Right cardiac atrium (tissue), 5 donors: ENCODE results near the gene BPI. TPM values are rescaled to one million over a fixed set of nuclear protein-coding genes. Genes with fewer than 3 reads are reported as not detected.

Experiments used
- polyA plus RNA-seq: library from polyadenylated mRNA; stranded (reverse); fragments of 200-250 nt; gene quantifications from one replicate; pipeline ENCODE4 v1.2.3, GENCODE V29; 2013
- total RNA-seq, 4 donors: library from RNA; stranded (reverse); fragmentation: NEBNext Ultra II Directional; extraction: Animal tissue kit (Norgen Biotek cat#: 25700); gene quantifications; one replicate each; pipeline ENCODE4 v1.2.1, GENCODE V29; 2021
- donor health status: healthy with polysubstance abuse.
- donor health status: DM: no; HTN: yes; CAD: no.
- donor health status: DM: no; HTN: no; CAD: no.
- donor health status: DM: no; HTN: yes; CAD: no; lungs with severe emphysema.
- donor health status: DM: yes; HTN: yes; CAD: no.

The BPI gene
- total and polyA plus RNA-seq, 5 donors: 0.07 to 0.71 (median 0.28) TPM

Other genes with a start within 250 kb of the BPI start
- gene TGM2, start 138.9 kb upstream of the BPI start, total RNA-seq: 1,000 to 10,000 TPM in 3 of 4 donors, 100 to 1,000 TPM in 1; 963 to 1,731 (median 1,257) TPM
- gene TGM2, start 138.9 kb upstream of the BPI start, polyA plus RNA-seq: 447 TPM
- gene KIAA1755, start 43.4 kb upstream of the BPI start, total RNA-seq: 10 to 100 TPM; 13.6 to 18.7 (median 17.5) TPM
- gene KIAA1755, start 43.4 kb upstream of the BPI start, polyA plus RNA-seq: 5.8 TPM
- 1 to 10 TPM in 3 of 4 donors, under 1 TPM in 1; 0.42 to 6.3 (median 2.1) TPM for gene LBP, start 42.3 kb downstream of the BPI start, total RNA-seq
- 0.84 TPM for gene LBP, start 42.3 kb downstream of the BPI start, polyA plus RNA-seq
- 10 to 100 TPM in 2 of 4 donors, 1 to 10 TPM in 2; 8.1 to 36.8 (median 9.4) TPM for gene SNHG17, start 131.2 kb downstream of the BPI start, total RNA-seq
- 8.6 TPM for gene SNHG17, start 131.2 kb downstream of the BPI start, polyA plus RNA-seq
- 10 to 100 TPM; 21.2 to 26.9 (median 23.5) TPM for gene RALGAPB, start 168.7 kb downstream of the BPI start, total RNA-seq
- 8.3 TPM for gene RALGAPB, start 168.7 kb downstream of the BPI start, polyA plus RNA-seq